K562 (cell line): ENCODE results near the gene ALDH1A3. TPM values are rescaled to one million over a fixed set of nuclear protein-coding genes. Genes with fewer than 3 reads are reported as not detected.

Source experiments
- FOXK1 ChIP-seq: sonication (generic); formaldehyde crosslinking; IDR thresholded peaks from 2 replicates; pipeline ENCODE4 v1.8.0; 2022; ENCODE audit warnings: missing genetic modification reagents, mild to moderate bottlenecking, borderline replicate concordance
- ZFP1 ChIP-seq: fragments of 450-650 bp; formaldehyde crosslinking; IDR thresholded peaks from 2 replicates; pipeline ENCODE4 v1.4.0; 2020; ENCODE audit warnings: mild to moderate bottlenecking, mixed read lengths
- ZHX1 ChIP-seq: fragments of 150-350 bp; conservative IDR thresholded peaks from 2 replicates; pipeline ENCODE4 v1.6.1; 2014; ENCODE audit warnings: low read length
- polyA plus RNA-seq, 8 experiments: library from polyadenylated mRNA; depleted of rRNA in 4 of 8; stranded (reverse) in 5 of 8; unstranded in 3 of 8; fragments of >200 nt; fragmentation: Nextera tagmentation in 2 of 8; fragmentation: Illumina TruSeq in 1 of 8; extraction: Ambion mirVana in 2 of 8; extraction: Trizol in 1 of 8; gene quantifications; 2 replicates each; pipeline versions ENCODE4 v1.2.1 to v1.2.3, GENCODE V29; 2011 to 2014; ENCODE audit warnings: inconsistent platforms in 1 of 8, missing spikeins in 1 of 8
- total RNA-seq, 7 experiments: library from RNA; depleted of rRNA in 6 of 7; stranded (reverse); fragments of >200 nt in 6 of 7; fragmentation: Illumina TruSeq in 2 of 7; extraction: Trizol in 2 of 7; gene quantifications; 2 replicates each; pipeline versions ENCODE4 v1.2.1 to v1.2.3, GENCODE V29; 2011 to 2021; ENCODE audit warnings: low replicate concordance in 1 of 7
- TF ChIP-seq, protein P1 (sequence below): fragments of 450-650 bp; IDR thresholded peaks from 2 replicates; pipeline ENCODE4 v1.6.1; 2016; ENCODE audit warnings: low read depth

Gene ALDH1A3
- total and polyA plus RNA-seq, 9 of the 15 experiments (the other 6 are each of a cell fraction or from before 2014, with no cell fraction given), result 0.38 TPM; not detected in 8

DNA sequence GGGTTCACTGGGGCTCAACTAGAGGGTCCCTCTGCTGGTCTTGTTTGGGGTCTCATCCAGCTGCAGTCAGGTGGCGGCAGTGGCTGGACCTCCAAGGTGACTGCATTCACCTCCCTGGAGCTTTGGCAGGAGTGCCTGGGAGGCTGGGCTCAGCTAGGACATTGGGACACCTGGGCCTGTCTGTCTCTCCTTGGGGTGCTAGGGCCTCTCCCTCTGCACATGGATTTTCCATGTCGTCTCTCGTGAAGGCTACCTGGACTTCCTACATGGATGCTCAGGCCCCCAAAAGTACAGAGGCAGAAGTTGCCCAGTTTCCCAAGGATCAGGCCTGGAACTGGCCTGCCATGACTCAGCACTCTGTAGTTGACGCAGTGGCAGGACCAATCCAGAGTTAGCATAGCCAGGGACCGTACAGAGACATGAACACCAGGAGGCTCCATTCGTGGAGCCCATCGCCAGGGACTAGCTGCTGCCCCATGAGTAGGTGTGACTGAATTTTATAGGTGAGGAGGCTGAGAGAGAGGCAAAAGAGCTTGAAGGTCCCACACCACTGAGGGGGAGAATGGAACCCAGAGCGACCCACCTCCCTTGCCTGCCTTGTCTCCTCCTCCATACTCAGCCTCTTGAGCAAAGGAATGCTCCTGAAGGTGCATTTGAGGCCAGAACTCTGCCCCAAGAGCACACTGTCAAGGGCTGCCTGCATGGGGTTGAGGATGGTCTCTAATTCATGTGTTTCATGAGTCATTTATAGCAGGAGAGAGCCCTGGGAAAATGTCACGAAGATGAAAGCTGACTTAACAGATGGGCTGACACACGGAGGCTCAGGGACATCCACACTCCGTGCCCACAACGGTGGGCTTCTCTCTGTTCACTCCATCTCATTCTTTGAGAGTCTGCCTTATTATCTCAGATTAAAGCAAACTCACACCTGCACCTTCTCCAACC is 13.0 kb upstream of the ALDH1A3 start (continued):
- TF ChIP-seq, protein P1, sequence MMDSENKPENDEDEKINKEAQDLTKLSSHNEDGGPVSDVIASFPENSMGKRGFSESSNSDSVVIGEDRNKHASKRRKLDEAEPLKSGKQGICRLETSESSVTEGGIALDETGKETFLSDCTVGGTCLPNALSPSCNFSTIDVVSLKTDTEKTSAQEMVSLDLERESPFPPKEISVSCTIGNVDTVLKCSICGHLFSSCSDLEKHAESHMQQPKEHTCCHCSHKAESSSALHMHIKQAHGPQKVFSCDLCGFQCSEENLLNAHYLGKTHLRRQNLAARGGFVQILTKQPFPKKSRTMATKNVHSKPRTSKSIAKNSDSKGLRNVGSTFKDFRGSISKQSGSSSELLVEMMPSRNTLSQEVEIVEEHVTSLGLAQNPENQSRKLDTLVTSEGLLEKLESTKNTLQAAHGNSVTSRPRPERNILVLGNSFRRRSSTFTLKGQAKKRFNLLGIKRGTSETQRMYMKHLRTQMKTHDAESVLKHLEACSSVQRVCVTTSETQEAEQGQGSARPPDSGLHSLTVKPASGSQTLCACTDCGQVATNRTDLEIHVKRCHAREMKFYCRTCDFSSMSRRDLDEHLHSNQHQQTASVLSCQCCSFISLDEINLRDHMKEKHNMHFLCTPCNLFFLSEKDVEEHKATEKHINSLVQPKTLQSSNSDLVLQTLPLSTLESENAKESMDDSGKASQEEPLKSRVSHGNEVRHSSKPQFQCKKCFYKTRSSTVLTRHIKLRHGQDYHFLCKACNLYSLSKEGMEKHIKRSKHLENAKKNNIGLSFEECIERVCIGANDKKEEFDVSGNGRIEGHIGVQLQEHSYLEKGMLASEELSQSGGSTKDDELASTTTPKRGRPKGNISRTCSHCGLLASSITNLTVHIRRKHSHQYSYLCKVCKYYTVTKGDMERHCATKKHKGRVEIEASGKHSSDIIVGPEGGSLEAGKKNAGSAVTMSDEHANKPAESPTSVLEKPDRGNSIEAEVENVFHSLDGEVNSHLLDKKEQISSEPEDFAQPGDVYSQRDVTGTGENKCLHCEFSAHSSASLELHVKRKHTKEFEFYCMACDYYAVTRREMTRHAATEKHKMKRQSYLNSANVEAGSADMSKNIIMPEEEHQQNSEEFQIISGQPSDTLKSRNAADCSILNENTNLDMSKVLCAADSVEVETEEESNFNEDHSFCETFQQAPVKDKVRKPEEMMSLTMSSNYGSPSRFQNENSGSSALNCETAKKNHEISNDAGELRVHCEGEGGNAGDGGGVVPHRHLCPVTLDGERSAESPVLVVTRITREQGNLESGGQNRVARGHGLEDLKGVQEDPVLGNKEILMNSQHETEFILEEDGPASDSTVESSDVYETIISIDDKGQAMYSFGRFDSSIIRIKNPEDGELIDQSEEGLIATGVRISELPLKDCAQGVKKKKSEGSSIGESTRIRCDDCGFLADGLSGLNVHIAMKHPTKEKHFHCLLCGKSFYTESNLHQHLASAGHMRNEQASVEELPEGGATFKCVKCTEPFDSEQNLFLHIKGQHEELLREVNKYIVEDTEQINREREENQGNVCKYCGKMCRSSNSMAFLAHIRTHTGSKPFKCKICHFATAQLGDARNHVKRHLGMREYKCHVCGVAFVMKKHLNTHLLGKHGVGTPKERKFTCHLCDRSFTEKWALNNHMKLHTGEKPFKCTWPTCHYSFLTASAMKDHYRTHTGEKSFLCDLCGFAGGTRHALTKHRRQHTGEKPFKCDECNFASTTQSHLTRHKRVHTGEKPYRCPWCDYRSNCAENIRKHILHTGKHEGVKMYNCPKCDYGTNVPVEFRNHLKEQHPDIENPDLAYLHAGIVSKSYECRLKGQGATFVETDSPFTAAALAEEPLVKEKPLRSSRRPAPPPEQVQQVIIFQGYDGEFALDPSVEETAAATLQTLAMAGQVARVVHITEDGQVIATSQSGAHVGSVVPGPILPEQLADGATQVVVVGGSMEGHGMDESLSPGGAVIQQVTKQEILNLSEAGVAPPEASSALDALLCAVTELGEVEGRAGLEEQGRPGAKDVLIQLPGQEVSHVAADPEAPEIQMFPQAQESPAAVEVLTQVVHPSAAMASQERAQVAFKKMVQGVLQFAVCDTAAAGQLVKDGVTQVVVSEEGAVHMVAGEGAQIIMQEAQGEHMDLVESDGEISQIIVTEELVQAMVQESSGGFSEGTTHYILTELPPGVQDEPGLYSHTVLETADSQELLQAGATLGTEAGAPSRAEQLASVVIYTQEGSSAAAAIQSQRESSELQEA, result no peak
- no peak for TF ChIP-seq FOXK1 (CRISPR knock-in tag)
- no peak for TF ChIP-seq ZHX1
- TF ChIP-seq ZFP1 (CRISPR knock-in tag), result no peak
